Measurements from ENCODE around the gene SLC37A1. TPM values are rescaled to one million over a fixed set of nuclear protein-coding genes. Genes with fewer than 3 reads are reported as not detected.
A peak's percentile ranks its signal among the peaks of the same experiment; 100 is the strongest.

SLC37A1 gene
- total and polyA plus RNA-seq, 12 donors = 1.8 to 13.2 (median 5.5) TPM

DNA sequence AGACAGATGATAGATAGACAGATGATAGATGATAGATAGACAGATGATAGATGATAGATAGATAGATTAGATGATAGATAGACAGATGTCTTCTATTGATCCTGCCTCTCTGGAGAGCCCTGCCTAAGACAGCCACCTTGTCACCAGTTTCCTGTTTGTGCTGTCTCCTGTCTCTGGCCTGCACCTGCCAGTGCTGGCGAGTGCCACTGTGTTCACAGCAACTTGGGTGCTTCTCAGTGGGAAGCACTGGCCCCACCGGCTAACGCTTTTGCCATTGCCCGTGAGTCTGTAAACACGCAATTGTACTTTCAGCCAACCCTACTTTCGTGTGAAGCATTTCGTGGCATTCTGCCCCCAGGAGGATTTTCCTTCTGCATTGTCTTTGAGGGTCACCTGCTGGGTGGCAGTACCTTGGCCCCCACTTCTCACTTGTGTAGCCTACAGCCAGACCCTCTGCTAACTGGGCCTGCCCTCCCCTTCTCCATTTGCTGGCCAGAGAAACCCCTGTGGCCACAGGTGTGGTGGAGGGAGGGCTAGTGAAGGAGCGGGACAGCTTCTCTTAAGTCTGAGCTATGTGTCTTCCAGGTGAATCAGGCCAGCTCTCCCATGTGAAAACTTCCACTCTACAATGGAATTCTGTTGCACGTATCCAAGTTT lies 116.4 kb downstream of the SLC37A1 start:
- H3K36me3 ChIP-seq = no peaks in the 10 kb centered on the region
- ATAC-seq = no peak
- H3K4me3 ChIP-seq = no peak overlapping the region
- peaks cover 0 to 9% (median 0%) of the 10 kb centered on the region in 9 donors for H3K4me1 ChIP-seq
- H3K9me3 ChIP-seq = no peaks in the 10 kb centered on the region
- TF ChIP-seq, protein P1, sequence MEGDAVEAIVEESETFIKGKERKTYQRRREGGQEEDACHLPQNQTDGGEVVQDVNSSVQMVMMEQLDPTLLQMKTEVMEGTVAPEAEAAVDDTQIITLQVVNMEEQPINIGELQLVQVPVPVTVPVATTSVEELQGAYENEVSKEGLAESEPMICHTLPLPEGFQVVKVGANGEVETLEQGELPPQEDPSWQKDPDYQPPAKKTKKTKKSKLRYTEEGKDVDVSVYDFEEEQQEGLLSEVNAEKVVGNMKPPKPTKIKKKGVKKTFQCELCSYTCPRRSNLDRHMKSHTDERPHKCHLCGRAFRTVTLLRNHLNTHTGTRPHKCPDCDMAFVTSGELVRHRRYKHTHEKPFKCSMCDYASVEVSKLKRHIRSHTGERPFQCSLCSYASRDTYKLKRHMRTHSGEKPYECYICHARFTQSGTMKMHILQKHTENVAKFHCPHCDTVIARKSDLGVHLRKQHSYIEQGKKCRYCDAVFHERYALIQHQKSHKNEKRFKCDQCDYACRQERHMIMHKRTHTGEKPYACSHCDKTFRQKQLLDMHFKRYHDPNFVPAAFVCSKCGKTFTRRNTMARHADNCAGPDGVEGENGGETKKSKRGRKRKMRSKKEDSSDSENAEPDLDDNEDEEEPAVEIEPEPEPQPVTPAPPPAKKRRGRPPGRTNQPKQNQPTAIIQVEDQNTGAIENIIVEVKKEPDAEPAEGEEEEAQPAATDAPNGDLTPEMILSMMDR (IDR thresholded peaks at IDR 0.05) = no peak
- no peak overlapping the region for H3K27ac ChIP-seq
- DNase-seq = no peak
- H3K27me3 ChIP-seq = peaks cover 0 to 41% (median 7%) of the 10 kb centered on the region in 7 donors
- WGBS, 2 donors = 71% methylated on average over 9 of the region's 9 CpGs
- intact Hi-C loops (cut with DNase I) = no loop called here

DNA sequence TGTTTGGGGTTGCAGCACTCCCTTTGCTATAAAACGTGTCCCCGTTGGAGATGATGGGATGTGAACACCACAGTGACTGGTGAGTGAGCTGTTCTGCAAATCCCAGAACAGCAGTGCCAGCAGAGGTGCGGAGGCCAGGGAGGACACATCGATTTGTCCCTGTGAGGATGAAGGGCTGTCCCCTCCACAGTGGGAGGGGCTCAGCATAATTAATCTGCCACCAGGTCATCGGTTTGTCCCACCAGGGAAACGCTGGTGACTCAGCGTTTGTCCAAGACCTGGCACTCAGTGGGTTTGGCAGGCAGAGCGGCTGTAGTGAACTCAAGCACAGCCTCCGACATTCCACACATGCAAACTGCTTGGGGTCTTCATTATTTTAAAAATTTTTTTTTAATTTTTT lies 117.0 kb downstream of the SLC37A1 start:
- TF ChIP-seq, protein P1 (IDR thresholded peaks at IDR 0.05) = no peak
- H3K27me3 ChIP-seq = peaks cover 0 to 39% (median 7%) of the 10 kb centered on the region in 7 donors
- H3K4me3 ChIP-seq = no peak overlapping the region
- H3K27ac ChIP-seq = no peak overlapping the region
- intact Hi-C loops (cut with DNase I) = no loop called here
- no peaks in the 10 kb centered on the region for H3K9me3 ChIP-seq
- H3K36me3 ChIP-seq = no peaks in the 10 kb centered on the region
- ATAC-seq (peak in 1 of 8 donors; percentile 36), DNase-seq (no peak)
- WGBS, 2 donors = 54 to 60% methylated on average over 9 of the region's 9 CpGs
- peaks cover 0 to 9% (median 0%) of the 10 kb centered on the region in 9 donors for H3K4me1 ChIP-seq

Other genes starting within 250 kb of the SLC37A1 start
- gene TFF3, start 198.4 kb upstream of the SLC37A1 start, total RNA-seq = 1 to 10 TPM in 8 of 10 donors, under 1 TPM in 2; 0.90 to 5.1 (median 2.4) TPM
- gene TFF3, start 198.4 kb upstream of the SLC37A1 start, polyA plus RNA-seq = 1 to 10 TPM; 4.9 to 7.9 TPM
- not detected for gene TFF2, start 162.9 kb upstream of the SLC37A1 start, total RNA-seq
- not detected for gene TFF2, start 162.9 kb upstream of the SLC37A1 start, polyA plus RNA-seq
- gene TFF1, start 147.3 kb upstream of the SLC37A1 start, total RNA-seq = not detected
- gene TFF1, start 147.3 kb upstream of the SLC37A1 start, polyA plus RNA-seq = not detected
- gene TMPRSS3, start 117.8 kb upstream of the SLC37A1 start, total RNA-seq = 1 to 10 TPM in 1 of 10 donors, under 1 TPM in 1, not detected in 8; 0.42 to 1.0 TPM
- gene TMPRSS3, start 117.8 kb upstream of the SLC37A1 start, polyA plus RNA-seq = under 1 TPM in 1 of 2 donors, not detected in 1; 0.01 TPM
- gene UBASH3A, start 110.0 kb upstream of the SLC37A1 start, total RNA-seq = 1 to 10 TPM in 1 of 10 donors, under 1 TPM in 2, not detected in 7; 0.15 to 1.3 (median 0.69) TPM
- under 1 TPM; 0.09 to 0.15 TPM for gene UBASH3A, start 110.0 kb upstream of the SLC37A1 start, polyA plus RNA-seq
- gene RSPH1, start 17.6 kb upstream of the SLC37A1 start, total RNA-seq = under 1 TPM in 2 of 10 donors, not detected in 8; 0.20 to 0.36 TPM
- gene RSPH1, start 17.6 kb upstream of the SLC37A1 start, polyA plus RNA-seq = under 1 TPM in 1 of 2 donors, not detected in 1; 0.06 TPM
- gene PDE9A, start 139.8 kb downstream of the SLC37A1 start, total RNA-seq = 1 to 10 TPM; 1.2 to 5.0 (median 1.9) TPM
- 1 to 10 TPM; 4.3 to 7.0 TPM for gene PDE9A, start 139.8 kb downstream of the SLC37A1 start, polyA plus RNA-seq